Ecto neural progenitor cell (in vitro differentiated cells): Measurements from ENCODE around the gene TREX2.
"Not testable (repeated sequence)": the region's sequence is repeated elsewhere in the genome, so short reads cannot be mapped to it uniquely, and the experiment has no call there.

Source experiments
- DNase-seq: peaks from one replicate; pipeline ENCODE4 v3.0.0-alpha.2; 2018; ENCODE audit warnings: low spot score

TREX2 gene

DNA sequence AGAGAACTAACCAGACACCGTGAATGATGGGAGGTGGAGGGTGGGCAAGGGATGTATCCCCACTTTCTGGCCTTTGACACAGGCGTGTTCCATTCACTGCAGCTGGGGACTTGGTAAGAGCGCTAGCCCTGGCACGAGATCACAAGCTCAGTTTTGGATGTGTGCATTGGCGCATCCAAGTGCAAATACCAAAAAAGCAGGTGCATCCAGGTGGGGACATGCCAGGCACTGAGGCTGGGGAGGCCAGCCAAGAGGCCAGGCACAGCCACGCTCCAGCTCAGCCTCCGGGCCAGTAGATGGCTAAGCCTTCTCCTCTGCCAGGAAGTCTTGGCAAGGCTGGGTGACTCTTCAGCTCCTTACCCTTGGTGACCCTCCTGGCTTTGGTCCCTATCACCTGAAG, 39.0 kb downstream of the TREX2 start:
- DNase-seq = no peak

DNA sequence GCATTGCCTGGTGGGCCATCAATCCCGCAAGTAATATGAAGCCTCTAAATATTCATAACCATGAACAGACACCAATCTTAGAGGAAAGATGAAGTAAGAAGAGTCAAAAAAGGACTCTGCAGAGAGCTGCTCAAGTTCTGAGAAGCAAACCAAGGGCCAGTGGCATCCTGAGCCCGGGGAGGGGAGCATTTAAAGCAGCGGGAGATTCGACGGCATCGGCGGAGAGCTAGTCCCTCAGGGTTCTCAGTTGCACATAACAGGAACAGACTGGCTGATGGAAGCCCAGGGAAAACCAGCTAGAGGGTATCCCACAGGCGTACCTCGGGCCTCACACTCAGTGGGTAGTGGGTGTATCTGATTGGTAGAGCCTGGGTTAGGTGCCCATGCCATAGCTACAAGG, 39.8 kb downstream of the TREX2 start:
- DNase-seq = no peak

DNA sequence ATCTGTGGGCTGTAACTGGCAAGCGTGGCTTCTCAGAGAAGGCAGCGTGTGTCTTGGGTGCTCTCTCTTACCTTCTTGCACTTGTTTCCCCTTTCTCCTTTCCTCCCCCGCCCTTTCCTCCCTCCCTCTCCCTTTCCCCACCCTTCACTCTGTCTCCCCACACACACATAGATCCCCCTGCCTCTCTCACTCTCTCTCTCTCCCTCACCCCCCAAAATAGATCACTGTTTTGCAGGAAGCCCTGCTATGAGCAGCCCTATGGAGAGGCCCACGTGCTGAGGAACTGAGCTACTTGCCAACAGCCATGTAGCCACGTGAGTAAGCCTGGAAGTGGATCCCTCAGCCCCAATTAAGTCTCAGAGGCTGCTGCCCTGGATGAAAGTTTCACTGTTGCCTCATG, 40.4 kb downstream of the TREX2 start:
- no peak for DNase-seq

DNA sequence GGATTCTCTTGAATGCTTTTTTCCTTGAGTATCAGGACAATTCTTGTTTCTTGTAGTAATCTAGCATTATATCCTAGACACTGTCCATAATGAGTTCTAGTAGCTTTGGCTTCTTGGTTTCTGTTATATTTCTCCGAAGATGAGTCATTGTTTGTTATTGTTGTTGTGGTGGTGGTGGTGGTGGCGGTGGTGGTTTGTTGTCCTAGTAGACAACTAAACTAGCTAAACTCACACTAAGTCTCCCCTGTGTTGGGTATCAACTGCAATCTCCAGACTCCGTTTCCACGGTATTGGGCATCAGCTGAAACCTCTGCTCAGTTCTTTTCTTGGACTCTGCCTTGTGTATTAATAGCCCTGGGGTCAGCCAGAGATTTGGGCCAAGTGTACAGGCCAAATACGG, 41.5 kb downstream of the TREX2 start:
- DNase-seq = not testable (repeated sequence)

DNA sequence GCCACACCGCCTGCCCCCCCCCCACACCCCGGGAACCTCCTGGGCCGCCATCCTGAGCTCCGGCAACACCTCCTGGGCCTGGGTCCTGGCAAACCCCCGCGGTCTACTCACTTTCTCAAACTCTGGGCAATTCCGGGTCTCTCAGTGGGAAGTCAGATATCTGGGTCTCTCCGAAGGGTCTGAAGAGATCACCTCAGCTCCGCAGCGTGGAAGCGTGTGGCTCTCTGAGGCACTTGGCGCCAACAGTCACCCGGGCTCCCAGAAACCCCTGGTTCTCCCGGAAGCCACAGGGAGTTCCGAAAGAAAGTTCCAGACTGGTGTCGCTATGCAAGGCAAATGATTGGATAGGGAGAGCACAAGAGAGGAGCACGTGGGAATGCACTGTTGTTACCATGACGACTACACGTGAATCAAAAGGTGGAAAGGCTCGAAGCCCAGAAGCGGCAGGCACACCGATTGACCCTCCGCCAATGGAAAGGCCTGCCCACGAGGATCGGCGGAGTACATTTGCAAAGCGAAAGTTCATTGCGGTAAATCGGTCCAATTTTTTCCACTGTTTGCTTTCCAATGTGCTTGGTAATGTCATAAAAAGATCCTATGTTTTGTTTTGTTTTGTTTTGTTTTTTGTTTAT, 44.6 kb downstream of the TREX2 start, which contains the start of gene PNMA6E:
Gene PNMA6E (minus strand): TSS at position 218 of the 632 bp plus-strand sequence. CDS start 2,501 bp downstream, outside the sequence.
- DNase-seq = no peak

DNA sequence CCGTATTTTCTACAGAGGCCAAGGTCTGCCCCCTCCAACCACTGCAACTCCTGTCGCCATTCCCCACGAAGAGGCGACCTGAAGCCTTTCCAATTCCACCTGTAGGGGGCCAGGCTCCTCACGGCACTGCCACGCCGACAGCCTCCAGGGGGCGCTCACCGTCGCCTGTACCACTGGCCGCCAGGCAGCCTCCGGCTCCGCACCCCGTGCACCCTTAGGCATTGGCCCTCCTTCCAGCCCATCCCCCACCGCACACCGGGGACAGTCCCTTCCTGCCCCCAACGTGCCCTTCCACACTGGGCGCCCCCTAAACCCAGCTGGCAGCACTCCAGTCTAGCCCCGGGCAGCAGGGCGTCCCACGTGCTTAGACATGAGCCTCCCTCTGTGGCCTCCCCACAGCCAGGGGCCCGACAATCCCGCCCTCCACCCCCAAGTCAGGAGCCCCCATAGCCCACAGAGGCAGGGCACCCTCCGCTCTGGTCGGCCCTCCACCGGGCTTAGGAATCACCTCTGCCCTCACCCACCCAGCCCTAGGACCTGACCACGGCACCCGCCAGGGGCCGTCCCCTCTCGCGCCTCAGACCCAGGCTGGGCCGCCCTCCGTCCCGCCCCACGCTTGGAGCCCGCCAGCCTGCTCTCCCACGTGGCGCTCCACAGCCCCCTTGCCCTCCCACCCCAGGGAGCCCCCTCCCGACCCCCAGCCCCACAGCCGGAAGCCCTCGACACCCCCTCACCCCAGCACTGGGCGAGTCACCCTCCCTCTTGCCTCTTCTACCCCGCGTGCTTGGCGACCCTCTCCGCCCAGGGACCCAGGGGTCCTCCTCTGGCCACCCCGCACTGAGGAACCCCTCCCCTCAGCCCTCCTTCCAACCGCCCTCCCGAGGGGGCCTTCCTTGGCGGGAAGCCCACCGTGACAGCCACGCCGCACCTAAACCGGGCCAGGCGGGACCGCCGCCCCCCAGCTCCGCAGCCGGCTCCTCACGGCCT, 45.4 kb downstream of the TREX2 start:
- peak; percentile 64 for DNase-seq

DNA sequence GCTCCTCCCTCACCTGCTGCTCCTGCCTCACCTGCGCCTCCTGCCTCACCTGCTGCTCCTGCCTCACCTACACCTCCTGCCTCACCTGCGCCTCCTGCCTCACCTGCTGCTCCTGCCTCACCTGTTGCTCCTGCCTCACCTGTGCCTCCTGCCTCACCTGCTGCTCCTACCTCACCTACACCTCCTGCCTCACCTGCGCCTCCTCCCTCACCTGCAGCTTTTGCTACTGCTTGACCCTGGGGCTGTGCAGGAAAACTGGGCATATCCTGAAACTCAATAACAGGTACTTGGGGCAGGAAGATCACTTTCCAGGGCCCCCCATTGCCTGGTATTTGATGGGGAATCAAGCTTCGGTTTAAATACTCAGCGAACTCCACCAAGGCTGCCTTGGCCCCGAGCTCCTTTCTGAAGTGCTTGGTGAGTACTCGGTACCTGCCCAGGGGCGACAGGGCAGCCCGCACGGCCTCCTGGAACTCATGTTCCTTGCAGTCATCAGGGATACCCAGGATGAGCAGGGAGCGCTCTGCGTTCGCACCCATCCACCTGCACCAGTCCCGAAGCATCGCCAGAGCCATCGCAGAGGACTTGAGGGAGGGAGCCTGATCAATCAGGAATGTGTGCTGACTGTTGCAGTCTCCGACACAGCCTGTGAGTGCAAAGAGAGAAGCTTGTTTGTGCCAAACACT, 47.4 kb downstream of the TREX2 start:
- no peak for DNase-seq

DNA sequence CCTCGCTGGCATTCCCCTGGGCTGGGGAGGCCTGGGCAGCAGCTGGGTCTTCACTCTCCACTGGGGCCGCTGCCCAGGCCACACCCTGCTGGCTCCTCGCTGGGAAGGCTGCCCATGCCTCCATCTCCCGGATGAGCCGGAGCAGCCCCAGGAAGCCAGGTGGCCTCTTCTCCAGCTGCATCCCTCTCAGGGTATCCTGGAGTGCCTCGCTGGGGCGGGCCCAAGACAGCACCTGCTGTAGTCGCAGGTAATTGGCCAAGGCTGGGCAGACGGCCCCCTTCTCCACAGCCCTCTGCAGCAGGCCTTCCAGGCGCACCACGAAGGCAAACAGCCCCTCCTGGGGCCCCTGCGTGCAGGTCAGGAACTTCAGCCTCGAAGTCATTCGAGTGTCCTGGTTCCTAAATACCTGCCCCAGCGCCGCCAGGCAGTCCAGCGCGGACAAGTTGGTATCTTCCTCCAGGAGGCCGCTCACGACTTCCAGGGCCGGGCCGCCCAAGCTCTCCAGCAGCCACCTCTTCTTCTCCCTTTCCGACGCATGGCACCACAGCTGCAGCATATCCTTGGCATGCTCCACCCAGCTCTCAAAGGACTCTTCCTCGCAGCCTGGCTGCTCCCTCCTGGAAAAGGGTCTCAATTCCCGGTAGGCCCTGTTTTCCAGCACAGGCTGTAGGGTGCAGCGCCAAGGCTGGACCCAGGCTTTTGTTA, 48.4 kb downstream of the TREX2 start:
- DNase-seq = no peak

DNA sequence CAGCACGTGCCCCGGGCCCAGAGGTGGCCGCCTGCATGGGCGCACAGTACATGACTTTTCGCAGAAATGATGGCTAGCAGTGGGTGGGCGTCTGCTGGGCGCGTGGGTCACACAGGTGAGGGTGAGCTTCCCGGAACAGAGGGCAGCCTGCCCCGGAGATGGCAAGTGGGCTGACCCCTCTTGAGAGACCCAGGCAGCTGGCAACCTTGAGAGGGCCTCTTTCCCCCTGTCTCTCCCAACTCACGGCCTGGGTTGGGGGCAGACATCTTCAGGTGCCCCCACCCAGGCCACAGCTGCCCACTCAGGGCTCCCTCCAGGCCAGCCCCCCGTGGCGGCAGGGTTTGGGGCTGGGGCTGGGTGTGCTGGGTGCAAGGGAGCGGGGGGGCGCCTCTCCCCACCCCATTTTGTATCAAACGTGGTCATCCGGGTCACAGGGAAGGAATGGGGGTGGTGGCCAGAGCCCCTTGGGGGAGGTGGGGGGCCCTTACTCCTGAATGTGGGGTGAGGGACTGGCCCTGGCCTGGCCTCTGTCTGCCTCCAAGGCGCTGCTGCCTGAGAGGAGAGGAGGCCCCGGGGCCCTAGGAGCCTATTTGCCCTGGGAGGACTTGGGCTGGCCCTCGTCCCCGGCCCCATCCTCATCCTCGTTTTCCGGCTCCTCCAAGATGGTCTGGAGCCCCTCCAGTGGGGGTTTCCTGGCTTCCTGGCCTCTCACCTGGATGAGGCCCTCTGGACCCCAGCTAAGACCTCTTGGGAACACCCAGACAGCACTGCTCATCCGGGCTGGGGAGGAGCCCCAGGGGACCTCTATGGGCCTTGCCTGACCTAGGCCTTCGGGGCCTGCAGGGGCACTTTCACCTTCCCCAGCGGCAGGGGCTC, 49.3 kb downstream of the TREX2 start:
- DNase-seq = no peak

DNA sequence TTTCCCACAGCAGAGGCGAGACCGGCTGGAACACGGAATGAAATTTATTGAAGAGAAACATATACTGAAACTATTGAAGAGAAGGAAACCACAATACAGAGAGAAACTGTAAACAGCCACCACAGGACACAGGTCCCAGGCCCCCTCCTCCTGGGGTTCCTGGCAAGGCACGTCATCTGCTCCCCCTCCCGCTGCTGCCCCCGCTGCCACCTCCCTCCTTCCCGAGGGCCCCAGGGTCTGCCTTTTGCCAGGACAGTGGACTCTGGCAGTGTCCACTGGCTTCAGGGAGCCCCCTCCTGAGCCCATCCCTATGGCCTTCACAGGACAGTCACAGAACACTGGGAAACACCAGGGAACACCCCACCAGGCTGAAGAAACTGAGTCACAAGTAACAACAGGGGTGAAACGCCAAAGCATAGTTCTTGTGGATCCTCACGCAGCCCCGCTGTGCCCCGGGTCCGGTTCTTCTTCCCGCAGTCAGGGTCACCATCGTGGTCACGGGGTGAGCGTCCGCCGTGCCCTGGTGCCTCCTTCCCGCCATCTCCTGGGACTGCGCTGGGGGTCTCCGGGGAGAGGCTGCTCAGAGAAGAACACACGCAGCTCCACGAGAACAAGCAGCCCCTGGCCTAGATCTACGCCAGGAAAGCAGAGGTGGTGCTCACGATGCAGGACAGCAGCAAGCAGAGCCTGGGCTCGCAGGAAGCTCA, 50.1 kb downstream of the TREX2 start:
- DNase-seq = no peak

DNA sequence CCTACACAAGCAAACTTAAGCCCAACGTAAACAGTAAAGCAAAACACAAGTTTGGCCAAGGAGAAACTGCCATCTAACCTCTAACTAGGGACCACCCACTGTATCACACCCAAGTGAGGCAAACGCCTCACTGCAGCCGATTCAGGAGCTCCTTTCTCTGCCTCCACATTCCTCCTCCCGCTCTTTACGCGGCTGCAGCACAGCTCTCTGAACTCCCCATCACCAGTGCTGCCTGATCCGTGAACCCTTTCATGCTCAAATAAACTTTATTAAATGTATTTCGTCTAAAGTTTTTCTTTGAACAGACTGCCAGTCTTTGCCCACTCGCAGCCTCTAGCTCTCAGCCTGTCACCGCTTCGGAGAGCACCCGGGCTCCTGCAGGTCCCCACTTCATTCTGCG, 51.2 kb downstream of the TREX2 start:
- DNase-seq = no peak
